Parathyroid adenoma (tissue), 2 donors: ENCODE results near the gene COL11A1.

Source experiments
- H2AFZ ChIP-seq: fragments of 300-600 bp; sonication (generic); one replicate; pipeline ENCODE4 v1.7.0; 2017; ENCODE audit warnings: antibody characterized with exemption, mild to moderate bottlenecking
- H3K27ac ChIP-seq: fragments of 300-600 bp; sonication (generic); one replicate; pipeline ENCODE4 v1.7.0; 2017
- H3K27me3 ChIP-seq: fragments of 300-600 bp; sonication (generic); one replicate; pipeline ENCODE4 v1.7.0; 2017; ENCODE audit warnings: low read length; ENCODE audit not compliant: control insufficient read depth, insufficient read depth
- H3K36me3 ChIP-seq: fragments of 300-600 bp; sonication (generic); one replicate; pipeline ENCODE4 v1.7.0; 2017; ENCODE audit warnings: low read length; ENCODE audit not compliant: control insufficient read depth, insufficient read depth
- H3K4me1 ChIP-seq: fragments of 300-600 bp; sonication (generic); one replicate; pipeline ENCODE4 v1.7.0; 2017; ENCODE audit warnings: control low read depth
- H3K4me2 ChIP-seq: fragments of 300-600 bp; sonication (generic); one replicate; pipeline ENCODE4 v1.7.0; 2017; ENCODE audit warnings: low read length
- H3K4me3 ChIP-seq: fragments of 300-600 bp; sonication (generic); one replicate; pipeline ENCODE4 v1.7.0; 2017; ENCODE audit warnings: low read depth, low read length
- H3K79me2 ChIP-seq: fragments of 300-600 bp; sonication (generic); one replicate; pipeline ENCODE4 v1.7.0; 2017; ENCODE audit warnings: control low read depth
- H3K9ac ChIP-seq: fragments of 300-600 bp; sonication (generic); one replicate; pipeline ENCODE4 v1.7.0; 2017; ENCODE audit warnings: mild to moderate bottlenecking
- H3K9me3 ChIP-seq: fragments of 300-600 bp; sonication (generic); one replicate; pipeline ENCODE4 v1.7.0; 2017; ENCODE audit warnings: low read length; ENCODE audit not compliant: control insufficient read depth
- CTCF ChIP-seq: fragments of 300-600 bp; sonication (generic); IDR thresholded peaks from one replicate; pipeline ENCODE4 v1.7.0; 2017; ENCODE audit warnings: antibody characterized with exemption, mild to moderate bottlenecking
- donor health status: primary hyperparathyroidism.

The COL11A1 gene

GRCh38 chr1:102970496-102971078 lies 137.7 kb downstream of the COL11A1 start:
- Histone ChIP-seq H3K4me2 (no peak overlapping the region), H3K36me3 (no peaks in the 10 kb centered on the region), H3K4me1 (no peaks in the 10 kb centered on the region), H2AFZ (no peak overlapping the region), H3K9ac (no peak overlapping the region), H3K27me3 (no peaks in the 10 kb centered on the region), H3K9me3 (no peaks in the 10 kb centered on the region), H3K27ac (no peak overlapping the region), H3K4me3 (no peak overlapping the region), H3K79me2 (no peaks in the 10 kb centered on the region)
- no peak for TF ChIP-seq CTCF

GRCh38 chr1:102967786-102968185 lies 140.5 kb downstream of the COL11A1 start:
- no peaks in the 10 kb centered on the region for H3K4me1 ChIP-seq
- TF ChIP-seq CTCF, result no peak
- no peaks in the 10 kb centered on the region for H3K36me3 ChIP-seq
- H3K79me2 ChIP-seq, result no peaks in the 10 kb centered on the region
- no peak overlapping the region for H3K4me2 ChIP-seq
- no peaks in the 10 kb centered on the region for H3K27me3 ChIP-seq
- H3K9me3 ChIP-seq, result no peaks in the 10 kb centered on the region
- H3K4me3 ChIP-seq, result no peak overlapping the region
- H2AFZ ChIP-seq, result no peak overlapping the region
- no peak overlapping the region for H3K9ac ChIP-seq
- H3K27ac ChIP-seq, result no peak overlapping the region

- Histone ChIP-seq H3K36me3 (no peaks in the 10 kb centered on the region), H3K4me2 (no peak overlapping the region), H3K27ac (no peak overlapping the region), H3K9ac (no peak overlapping the region), H2AFZ (no peak overlapping the region), H3K27me3 (no peaks in the 10 kb centered on the region), H3K4me3 (no peak overlapping the region), H3K79me2 (no peaks in the 10 kb centered on the region), H3K9me3 (no peaks in the 10 kb centered on the region), H3K4me1 (no peaks in the 10 kb centered on the region)
- no peak for TF ChIP-seq CTCF
Measured at GRCh38 chr1:102961549-102961948, 146.8 kb downstream of the COL11A1 start.

- Histone ChIP-seq H3K27ac (no peak overlapping the region), H3K4me2 (no peak overlapping the region), H3K4me3 (no peak overlapping the region), H3K9ac (no peak overlapping the region), H3K36me3 (no peaks in the 10 kb centered on the region), H3K79me2 (no peaks in the 10 kb centered on the region), H3K4me1 (no peaks in the 10 kb centered on the region), H3K27me3 (no peaks in the 10 kb centered on the region), H2AFZ (no peak overlapping the region), H3K9me3 (no peaks in the 10 kb centered on the region)
- no peak for TF ChIP-seq CTCF
Measured at GRCh38 chr1:102954576-102954975, 153.7 kb downstream of the COL11A1 start.

- no peak for TF ChIP-seq CTCF
Measured at GRCh38 chr1:102952400-102952799, 155.9 kb downstream of the COL11A1 start.

More at GRCh38 chr1:102952400-102952799, 155.9 kb downstream of the COL11A1 start:
- Histone ChIP-seq H3K4me3 (no peak overlapping the region), H3K9ac (no peak overlapping the region), H3K27ac (no peak overlapping the region), H3K9me3 (no peaks in the 10 kb centered on the region), H3K36me3 (no peaks in the 10 kb centered on the region), H3K79me2 (no peaks in the 10 kb centered on the region), H3K27me3 (no peaks in the 10 kb centered on the region), H3K4me1 (no peaks in the 10 kb centered on the region), H2AFZ (no peak overlapping the region), H3K4me2 (no peak overlapping the region)
